ENCODE results near the gene TMEM198. TPM values are rescaled to one million over a fixed set of nuclear protein-coding genes. Genes with fewer than 3 reads are reported as not detected.

TMEM198 gene
- total and polyA plus RNA-seq, 2 donors (not counting 3 experiments of a cell fraction or from before 2014, with no cell fraction given), result not detected

GRCh38 chr2:219576505-219577388, 32.9 kb downstream of the TMEM198 start:
- H4K20me1 ChIP-seq (replicated peaks; ENCODE audit: control insufficient read depth, extremely low read depth, insufficient read depth, low read length), result no peaks in the 10 kb centered on the region
- dilution Hi-C loops (cut with MboI; ENCODE audit: extremely low pct_ligation_motif_present, low sequenced_read_pairs) (no loop called here), intact Hi-C loops (cut with micrococcal nuclease) (no loop called here)
- peaks cover 21 to 31% of the 10 kb centered on the region in 2 experiments for H3K27me3 ChIP-seq (ENCODE audit: control insufficient read depth in 2 of 2, insufficient read depth in 2 of 2, low read length in 2 of 2)
- TF ChIP-seq EZH2 (IDR thresholded peaks at IDR 0.05; ENCODE audit: borderline replicate concordance, low read depth, low read length, severe bottlenecking), result no peak
- TF ChIP-seq JUN (IDR thresholded peaks at IDR 0.05; ENCODE audit: borderline replicate concordance, insufficient read depth, insufficient read length, low read depth), result no peak
- no peak for TF ChIP-seq POLR2AphosphoS5 (IDR thresholded peaks at IDR 0.05; ENCODE audit: insufficient read depth, low read depth, low read length)
- no peak for TF ChIP-seq POLR2A (IDR thresholded peaks at IDR 0.05; ENCODE audit: low read depth, low read length)
- no peak for TF ChIP-seq MAX (IDR thresholded peaks at IDR 0.05; ENCODE audit: insufficient read depth, insufficient read length)
- TF ChIP-seq GATA2 (IDR thresholded peaks at IDR 0.05; ENCODE audit: insufficient read depth, insufficient read length, low read depth, low read length), result no peak
- no peak for TF ChIP-seq FOS (IDR thresholded peaks at IDR 0.05; ENCODE audit: borderline replicate concordance, insufficient read depth, low read length)
- no peak for TF ChIP-seq CTCF (IDR thresholded peaks at IDR 0.05; ENCODE audit: extremely low read depth in 1 of 2, insufficient read depth in 1 of 2, low read depth in 1 of 2, low read length in 2 of 2)
- no peak for TF ChIP-seq MYC (IDR thresholded peaks at IDR 0.05; ENCODE audit: low read depth, low read length)
- no peaks in the 10 kb centered on the region for H3K9me3 ChIP-seq (replicated peaks; ENCODE audit: control insufficient read depth, insufficient read depth, low read length)
- H3K79me2 ChIP-seq (ENCODE audit: control insufficient read depth, insufficient read depth, low read length), result no peaks in the 10 kb centered on the region
- H3K9ac ChIP-seq (replicated peaks; ENCODE audit: extremely low read depth, insufficient read depth, low read length), result no peak overlapping the region
- no peaks in the 10 kb centered on the region for H3K4me1 ChIP-seq (ENCODE audit: control insufficient read depth, extremely low read depth, insufficient read depth, low read length)
- H3K9me1 ChIP-seq (replicated peaks; ENCODE audit: control insufficient read depth, extremely low read depth, insufficient read depth, low read length), result no peaks in the 10 kb centered on the region
- BruUV-seq (replicated peaks), result no TSS peak
- ChIA-PET POLR2A (no interaction called here), CTCF (no interaction called here)
- no peak overlapping the region for H3K4me2 ChIP-seq (ENCODE audit: insufficient read depth, low read length)
- no peaks in the 10 kb centered on the region for H3K36me3 ChIP-seq (ENCODE audit: control insufficient read depth in 2 of 2, extremely low read depth in 1 of 2, insufficient read depth in 2 of 2, low read length in 2 of 2)
- H3K4me3 ChIP-seq (replicated peaks in 1 of 3; ENCODE audit: insufficient read depth in 1 of 3, low read depth in 1 of 3, low read length in 3 of 3), result no peak overlapping the region
- no peak for DNase-seq (ENCODE audit: low read depth, low spot score)
- no peak overlapping the region for H2AFZ ChIP-seq (ENCODE audit: low read depth, low read length)
- FAIRE-seq, result no peak
- no peak overlapping the region for H3K27ac ChIP-seq (ENCODE audit: insufficient read depth, low read depth, low read length)
